NOMO-1 treated with DMSO at 0.1 percent for 48 hours (cell line): ENCODE measurements around the gene FAM193A.
"Not testable (repeated sequence)": the region's sequence is repeated elsewhere in the genome, so short reads cannot be mapped to it uniquely, and the experiment has no call there.

ENCODE experiments used
- DNase-seq: peaks from one replicate; lab custom pipeline; 2025; ENCODE audit not compliant: unreplicated experiment; lab: John Stamatoyannopoulos, UW

FAM193A gene

DNA sequence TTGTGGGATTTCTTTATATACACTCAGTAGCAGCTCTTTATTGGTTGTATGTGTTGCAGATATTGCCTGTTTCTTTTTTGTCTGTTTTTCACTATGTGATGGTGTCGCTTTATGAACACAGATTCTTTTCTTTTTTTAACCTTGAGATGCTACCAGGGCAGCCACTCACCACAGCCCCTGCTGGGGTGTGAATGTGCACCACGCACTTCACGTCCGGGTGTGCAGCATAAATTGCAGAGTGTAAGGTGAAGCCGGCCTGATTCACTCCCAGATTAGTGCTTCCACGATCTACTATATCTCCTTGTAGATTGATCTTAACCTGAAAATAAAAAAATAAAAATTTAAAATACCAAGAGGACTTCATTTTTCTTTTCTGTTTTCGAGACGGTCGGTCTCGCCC lies 71.4 kb downstream of the FAM193A start:
- no peak for DNase-seq

DNA sequence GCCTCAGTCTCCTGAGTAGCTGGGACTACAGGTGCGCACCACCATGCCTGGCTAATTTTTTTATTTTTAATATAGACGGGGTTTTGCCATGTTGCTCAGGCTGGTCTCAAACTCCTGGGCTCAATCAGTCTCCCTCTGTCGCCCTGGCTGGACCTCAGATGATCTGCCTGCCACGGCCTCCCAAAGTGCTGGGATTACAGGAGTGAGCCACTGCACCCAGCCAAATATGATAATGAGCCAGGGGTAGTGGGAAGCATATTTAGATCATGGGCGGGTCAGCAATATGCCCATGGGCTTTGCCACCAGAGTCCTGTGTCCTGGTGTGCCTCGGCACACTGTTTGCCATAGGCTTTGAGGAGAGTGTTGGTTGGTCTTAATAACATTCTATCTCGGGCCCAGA lies 71.8 kb downstream of the FAM193A start:
- DNase-seq: no peak

DNA sequence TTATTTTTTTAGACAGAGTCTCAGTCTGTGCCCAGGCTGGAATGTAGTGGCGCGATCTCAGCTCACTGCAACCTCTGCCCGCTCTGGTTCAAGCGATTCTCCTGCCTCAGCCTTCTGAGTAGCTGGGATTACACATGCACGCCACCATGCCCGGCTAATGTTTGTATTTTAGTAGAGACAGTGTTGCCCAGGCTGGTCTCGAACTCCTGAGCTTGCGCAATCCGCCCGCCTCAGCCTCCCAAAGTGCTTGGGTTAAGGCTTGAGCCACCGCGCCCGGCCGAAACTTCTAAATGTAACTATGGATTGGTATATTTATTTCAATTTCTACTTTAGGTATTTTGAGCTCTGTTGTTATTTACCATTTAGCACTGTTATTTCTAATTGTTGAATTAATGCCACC lies 79.4 kb downstream of the FAM193A start:
- DNase-seq: no peak

DNA sequence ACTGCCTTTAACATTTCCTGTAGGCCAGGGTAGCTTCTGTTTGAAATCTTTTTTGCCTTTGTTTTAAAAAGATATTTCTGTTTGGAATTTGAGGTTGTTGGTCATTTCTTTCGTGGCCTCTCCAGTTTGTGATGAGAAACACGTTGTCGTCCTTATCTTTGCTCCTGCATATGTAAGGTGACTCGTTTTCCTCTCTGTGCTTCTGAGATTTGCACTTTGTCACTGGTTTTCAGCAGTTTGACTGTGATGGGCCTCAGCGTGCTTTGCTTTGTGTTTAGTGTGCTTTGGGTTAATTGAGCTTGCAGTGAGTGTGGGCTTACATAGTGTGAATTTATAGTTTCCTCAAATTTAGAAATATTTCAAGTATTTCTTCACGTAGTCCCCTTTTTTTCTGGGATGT lies 81.5 kb downstream of the FAM193A start:
- no peak for DNase-seq

DNA sequence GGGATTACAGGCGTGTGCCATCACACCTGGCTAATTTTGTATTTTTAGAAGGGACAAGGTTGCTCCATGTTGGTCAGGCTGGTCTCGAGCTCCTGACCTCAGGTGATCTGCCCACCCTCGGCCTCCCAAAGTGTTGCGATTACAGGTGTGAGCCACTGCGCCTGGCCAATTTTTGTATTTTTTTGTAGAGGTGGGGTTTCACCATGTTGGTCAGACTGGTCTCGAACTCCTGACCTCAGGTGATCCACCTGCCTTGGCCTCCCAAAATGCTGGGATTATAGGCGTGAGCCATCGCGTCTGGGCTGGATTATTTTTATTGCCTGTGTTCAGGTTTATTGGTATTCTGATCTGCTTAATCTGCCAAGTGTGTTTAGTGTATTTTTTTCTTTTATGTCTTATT lies 82.3 kb downstream of the FAM193A start:
- DNase-seq: not testable (repeated sequence)

DNA sequence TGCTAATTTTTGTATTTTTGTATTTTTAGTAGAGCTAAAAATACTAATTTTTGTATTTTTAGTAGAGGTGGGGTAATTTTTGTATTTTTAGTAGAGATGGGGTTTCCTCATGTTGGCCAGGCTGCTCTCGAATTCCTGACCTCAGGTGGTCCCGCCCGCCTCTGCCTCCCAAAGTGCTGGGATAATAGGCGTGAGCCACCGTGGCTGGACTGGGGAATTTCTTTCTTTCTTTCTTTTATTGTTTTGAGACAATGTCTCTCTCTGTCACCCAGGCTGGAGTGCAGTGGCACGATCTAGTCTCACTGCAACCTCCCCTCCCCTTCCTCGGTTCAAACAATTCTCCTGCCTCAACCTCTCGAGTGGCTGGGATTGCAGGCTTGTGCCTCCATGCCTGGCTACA lies 83.0 kb downstream of the FAM193A start:
- no peak for DNase-seq

DNA sequence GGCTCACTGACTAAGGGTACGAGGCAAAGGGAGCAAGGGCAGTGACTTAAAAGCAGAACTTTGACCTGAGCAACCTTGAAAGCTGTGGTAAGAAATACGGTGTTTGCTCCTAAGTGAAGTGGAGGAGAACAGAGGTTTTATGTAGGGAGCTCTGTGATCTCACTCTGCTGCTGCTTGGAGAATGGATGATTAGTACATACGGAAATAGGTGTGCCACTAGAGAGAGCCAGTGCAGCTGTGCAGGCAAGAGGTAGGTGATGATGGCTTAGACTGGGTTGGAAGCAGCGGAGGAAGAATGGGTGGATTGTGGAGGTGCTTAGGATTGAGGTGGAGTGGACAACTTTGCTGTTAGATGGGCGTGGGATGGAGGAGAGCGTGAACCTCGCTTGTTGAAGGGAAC lies 85.0 kb downstream of the FAM193A start:
- no peak for DNase-seq

DNA sequence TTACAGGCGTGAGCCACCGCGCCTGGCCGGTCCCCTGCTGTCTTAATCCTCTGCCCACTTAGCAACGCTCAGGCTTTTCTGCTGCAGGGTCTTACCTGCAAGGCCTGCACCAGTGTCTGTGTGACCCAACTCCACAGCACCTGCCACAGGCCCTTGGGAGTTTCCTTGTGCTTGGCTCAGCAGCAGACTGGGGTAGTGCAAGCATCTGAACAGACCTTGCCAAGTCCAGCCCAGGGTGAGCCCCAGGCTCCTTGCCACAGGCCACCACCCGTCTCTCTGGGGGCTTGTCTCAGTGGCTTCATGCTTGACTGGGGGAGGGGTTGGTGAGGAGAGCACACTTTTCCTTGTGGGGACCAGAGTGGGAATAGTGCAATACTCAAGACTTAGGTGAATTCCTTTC lies 87.0 kb downstream of the FAM193A start:
- no peak for DNase-seq

DNA sequence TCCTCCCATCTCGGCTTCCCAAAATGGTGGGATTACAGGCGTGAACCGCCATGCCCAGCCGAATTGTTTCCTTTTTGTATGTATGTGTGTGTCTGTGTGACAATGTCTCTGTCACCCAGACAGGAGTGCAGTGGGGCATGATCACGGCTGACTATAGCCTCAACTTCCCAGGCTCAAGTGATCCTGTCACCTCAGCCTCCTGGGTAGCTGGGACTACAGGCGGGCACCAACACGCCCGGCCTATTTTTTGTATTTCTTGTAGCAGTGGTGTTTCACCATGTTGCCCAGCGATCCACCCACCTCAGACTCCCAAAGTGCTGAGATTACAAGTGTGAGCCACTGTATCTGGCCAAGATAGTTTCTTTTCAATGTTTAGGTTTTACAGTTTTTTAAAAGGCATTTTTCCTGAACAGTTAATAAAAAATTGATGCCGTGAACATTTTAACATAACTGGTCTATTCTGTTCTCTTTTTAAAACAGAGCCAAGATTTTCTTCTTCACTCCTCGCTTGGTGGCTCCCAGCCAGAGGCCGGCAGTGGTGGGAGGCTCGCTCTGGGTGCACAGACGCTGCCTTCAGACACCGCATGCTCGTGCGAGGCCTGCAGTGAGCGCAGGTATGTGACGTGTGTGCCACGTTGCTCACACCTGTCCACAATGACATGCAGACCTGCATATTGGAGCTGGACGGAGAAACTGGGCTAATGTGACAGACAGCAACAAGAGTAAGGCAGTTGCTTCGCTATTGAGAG lies 88.5 kb downstream of the FAM193A start:
- no peak for DNase-seq

DNA sequence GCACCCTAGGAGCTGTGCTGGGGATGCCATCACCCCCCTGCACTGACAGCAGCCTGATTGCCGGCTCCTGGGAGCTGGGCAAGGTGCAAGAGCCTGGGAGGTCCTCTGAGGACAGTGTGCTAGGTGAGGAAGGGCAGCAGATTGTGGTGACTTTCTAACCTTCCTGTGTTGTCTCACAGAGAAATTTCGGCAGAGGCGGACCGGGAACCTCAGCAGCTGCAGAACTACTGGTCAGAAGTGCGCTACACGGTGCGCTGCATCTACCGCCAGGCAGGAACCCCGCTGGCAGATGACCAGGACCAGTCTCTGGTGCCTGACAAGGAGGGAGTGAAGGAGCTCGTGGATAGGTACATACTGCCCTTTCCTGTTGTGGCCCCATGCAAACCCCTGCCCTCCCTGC lies 89.8 kb downstream of the FAM193A start:
- DNase-seq: no peak

DNA sequence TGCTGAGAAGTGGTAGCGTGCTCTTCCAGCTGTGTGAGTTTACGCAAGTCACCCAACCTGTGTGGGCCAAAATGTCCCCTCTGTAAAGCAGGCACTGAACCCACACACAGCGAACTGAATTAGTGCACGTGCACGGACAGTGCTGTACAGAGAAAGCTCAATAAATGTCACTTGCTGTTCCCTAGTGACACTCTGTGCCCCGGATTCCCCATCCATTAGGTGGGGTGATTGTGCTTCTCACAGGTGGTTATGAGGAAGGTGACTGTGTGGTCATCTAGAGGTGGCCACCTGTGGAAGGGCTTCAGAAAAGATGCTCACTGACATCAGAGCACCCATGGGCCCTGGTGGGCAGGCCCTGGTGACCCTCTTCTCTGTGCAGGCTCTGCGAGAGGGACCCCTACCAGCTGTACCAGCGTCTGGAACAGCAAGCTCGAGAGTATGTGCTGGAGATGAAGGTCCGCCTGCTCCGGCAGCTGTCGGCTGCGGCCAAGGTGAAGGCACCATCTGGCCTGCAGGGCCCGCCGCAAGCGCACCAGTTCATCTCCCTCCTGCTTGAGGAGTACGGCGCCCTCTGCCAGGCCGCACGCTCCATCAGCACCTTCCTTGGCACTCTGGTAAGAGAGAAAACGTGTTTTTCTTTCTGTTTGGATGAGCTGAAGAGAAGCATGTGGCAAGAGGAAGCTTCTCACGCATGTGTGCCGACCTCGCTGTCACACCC lies 94.3 kb downstream of the FAM193A start:
- no peak for DNase-seq

DNA sequence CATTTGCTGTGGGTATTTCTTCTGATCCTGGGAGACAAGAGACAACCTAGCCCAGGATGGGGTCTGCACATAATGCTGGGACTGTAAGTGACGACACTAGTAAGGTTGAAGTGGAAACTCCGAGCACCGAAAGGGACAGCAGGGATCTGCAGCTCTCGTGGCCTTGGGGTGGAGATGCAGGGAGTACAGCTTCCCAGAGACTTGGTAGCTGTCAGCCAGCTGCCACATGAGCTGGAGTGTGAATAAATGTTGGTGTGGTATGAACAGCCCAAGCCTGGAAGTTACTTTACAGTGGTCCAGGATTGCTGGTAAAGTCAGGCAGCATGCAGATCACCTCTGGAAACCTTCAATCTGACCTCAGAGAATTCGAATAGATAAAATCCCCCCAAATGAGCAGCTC lies 97.6 kb downstream of the FAM193A start:
- DNase-seq: no peak

DNA sequence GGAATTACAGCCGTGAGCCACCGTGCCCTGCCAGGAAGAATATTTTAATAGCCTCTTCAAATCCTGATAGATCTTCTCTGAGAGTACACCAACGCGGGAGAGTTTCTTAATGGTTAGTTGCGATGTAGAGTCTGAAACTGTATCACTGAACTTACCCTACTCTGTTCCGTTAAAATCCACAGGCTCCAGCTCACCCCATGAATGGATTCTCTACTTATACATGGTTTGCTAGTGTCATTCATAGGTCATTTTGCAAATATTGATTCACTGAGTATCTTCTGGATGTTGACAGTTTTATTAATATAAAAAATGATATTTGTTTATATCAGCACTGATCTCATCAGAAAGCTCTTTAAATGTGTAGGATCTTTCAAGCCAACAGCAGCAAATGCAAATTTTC lies 99.9 kb downstream of the FAM193A start:
- DNase-seq: no peak

DNA sequence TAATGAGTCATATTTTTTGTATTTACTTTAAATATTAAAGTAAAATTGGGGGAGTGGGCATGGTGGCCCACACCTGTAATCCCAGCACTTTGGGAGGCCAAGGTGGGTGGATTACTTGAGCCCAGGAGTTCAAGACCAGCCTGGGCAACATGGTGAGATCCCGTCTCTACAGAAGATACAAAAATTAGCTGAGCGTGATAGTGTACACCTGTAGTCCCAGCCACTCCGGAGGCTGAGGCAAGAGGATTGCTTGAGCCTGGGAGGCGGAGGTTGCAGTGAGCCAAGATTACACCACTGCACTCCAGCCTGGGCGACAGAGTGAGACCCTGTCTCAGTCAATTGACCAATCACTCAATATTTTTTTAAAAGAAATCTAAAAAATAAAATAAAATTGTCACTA lies 100.5 kb downstream of the FAM193A start:
- not testable (repeated sequence) for DNase-seq

DNA sequence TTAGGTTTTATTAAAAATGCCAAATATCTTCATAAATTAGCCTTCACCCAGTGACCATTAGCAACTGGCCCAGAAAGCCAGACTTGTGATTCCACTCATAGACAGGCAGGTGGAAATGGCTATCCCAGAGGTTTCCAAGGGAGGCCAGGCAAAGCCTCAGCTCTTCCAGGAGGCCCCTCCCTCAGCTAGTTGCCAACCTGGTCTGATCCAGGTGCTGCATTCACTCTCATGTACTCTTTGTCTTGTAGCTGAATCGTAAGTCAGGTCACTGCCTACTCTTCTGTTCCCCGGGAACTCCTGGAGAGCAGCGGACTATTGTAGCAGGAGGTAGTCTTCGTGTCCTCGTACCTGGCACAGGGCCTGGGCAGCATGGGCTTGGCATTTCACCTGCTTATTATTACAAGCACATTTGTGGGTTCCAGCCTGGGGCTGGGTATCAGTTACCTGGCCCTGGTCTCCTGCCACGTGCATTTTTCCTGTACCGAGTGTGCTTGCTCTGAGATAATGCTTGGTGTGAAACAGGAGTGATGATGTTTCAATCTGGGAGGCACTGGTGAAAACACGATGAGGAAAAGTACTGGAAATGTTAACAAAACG lies 101.6 kb downstream of the FAM193A start:
- DNase-seq: no peak

DNA sequence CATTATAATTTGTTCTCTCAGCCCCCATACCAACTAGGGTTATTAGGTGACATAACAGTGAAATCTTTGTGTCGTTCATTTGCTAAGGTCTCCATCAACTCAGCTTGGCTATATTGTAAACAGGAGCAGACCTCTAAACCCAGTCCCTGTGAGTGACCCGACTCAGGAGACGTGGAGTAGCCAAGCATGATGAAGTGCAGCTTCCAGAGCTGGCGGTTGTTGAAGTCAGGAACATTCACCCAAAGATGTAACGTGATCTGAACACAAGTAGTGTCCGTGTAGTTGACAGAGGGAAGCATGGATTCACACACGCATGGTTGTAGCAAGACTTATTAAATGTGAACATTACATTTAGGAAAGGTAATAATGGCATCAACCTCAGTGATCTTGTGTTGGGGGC lies 102.3 kb downstream of the FAM193A start:
- DNase-seq: no peak

DNA sequence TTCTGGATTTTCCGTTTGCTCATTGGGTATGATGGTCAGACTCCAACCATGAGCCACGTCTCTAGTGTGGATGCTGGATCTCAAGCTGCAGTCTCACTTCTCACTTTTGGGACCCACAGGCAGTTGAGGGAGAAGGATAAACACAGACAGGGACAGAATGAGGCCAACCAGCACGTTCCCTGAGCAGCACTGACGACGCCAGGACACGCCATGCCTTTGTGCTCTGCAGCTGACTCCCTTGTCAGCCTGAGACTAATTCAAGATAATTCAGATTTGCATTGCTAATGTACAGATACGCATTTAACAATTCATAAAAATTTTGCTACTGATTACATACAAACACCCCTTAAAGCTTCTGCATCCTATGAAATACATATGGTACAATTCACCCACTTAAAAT lies 106.5 kb downstream of the FAM193A start:
- DNase-seq: no peak

DNA sequence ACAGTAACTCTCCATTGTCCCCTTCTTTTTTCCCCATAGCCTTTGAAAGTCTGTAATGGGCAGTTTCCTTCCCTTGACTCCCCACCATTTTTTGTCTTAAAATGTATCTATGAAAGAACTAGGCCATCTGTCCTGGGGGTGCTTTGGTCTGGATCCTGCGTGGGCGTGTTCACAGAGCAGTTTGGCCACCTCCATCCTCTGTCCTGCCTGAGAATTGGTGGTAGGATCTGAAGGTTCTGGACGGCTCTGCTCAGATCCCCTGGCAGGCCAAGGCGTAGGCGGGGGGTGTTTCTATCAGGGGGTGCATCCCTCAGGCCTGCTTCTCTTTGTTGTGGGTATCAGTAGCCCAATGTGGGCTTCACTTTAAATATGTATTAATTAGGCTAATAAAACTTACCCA lies 107.1 kb downstream of the FAM193A start:
- no peak for DNase-seq

DNA sequence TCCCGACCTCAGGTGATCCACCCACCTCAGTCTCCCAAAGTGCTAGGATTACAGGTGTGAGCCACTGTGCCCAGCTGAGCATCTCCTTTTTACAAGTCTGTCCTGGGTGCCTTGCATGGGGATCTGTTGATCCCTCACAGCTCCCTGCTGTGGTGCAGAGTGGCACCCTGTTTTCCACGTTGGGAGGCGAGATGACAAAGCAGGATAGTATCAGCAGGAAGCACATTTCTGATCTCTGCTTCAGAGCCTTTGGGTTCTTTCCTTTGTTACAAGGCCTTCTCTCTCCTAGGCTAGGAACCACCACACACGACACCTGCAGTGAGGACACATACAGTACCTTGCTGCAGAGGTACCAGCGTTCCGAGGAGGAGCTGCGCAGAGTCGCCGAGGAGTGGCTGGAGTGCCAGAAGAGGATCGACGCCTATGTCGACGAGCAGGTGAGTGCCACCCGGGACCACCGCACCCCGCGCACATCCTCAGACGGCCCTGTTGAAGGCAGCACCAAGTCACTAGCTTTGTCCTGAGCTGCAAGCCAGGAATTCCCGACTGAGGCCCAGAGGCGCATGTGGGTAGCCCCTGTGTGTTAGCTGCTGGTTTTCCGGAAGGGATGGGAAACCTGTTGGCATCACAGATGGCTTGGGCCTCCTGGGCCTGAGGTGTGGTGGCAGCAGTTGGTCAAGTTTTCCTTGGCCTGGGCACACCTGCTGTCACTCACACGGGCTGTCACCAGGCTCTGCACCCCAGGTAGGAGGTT lies 110.1 kb downstream of the FAM193A start:
- DNase-seq: no peak

DNA sequence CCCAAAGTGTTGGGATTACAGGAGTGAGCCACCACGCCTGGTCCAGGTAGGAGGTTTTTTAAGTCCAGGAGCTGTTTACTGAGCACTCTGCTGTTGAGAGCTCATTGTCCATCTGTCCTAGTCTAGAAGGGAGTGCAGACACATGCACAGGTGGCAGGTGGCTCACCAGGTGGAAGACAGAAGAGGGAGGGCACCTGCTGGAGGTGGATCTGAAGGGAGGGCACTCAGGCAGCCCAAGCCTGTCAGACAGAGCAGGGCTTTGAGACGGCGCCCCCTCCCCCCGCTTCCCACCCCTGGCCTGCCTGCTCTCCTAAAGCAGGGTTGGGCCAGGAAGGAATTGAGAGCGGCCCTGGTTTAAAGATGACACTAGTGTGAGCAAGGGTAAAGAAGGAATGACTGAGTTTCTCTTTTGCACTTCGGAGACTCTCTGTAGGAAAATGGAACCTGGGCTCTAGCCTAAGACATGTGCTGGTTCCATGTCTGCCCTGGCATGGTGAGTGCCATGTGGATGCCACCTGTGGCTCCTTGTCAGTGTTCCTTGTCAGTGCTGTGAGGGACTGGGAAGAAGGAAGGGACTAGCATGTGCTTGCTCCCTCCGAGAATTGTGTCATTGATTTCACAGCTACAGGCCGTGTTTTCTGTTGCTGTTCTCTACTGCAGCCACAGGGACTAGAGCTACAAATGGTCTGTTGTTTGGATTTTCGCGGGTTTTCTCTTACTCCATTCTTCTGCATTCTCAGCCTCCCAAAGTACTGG lies 111.1 kb downstream of the FAM193A start:
- DNase-seq: no peak
